SK-N-SH (cell line): ENCODE results near the gene SELENOH. TPM values are rescaled to one million over a fixed set of nuclear protein-coding genes. Genes with fewer than 3 reads are reported as not detected.

Experiments
- CTCF ChIA-PET: fragments of 300-600, 350-600 bp; formaldehyde crosslinking; extraction: SDS; loops from one replicate; lab custom pipeline; 2021; lab: Yijun Ruan, JAX
- POLR2A ChIA-PET: fragments of 350-600 bp; sonication (Branson Sonifier 250); formaldehyde crosslinking; extraction: SDS; loops from one replicate; lab custom pipeline; 2020; ENCODE audit warnings: antibody characterized with exemption, inconsistent platforms; lab: Yijun Ruan, JAX
- DNase-seq: peaks from one replicate; pipeline ENCODE4 v3.0.0; 2012
- H2AFZ ChIP-seq: fragments of 200-600 bp; sonication (generic); 2 replicates; pipeline ENCODE4 v1.8.1; 2016; ENCODE audit warnings: antibody characterized with exemption, mild to moderate bottlenecking, low read depth
- H3F3A ChIP-seq: fragments of 200-600 bp; sonication (generic); replicated peaks from 2 replicates; pipeline ENCODE3; 2016; ENCODE audit warnings: antibody characterized with exemption, mild to moderate bottlenecking; ENCODE audit not compliant: insufficient read depth
- H3K27ac ChIP-seq, 2 experiments: fragments of 200-500 bp in 1 of 2; fragments of 200-600 bp in 1 of 2; sonication (Bioruptor generic) in 1 of 2; sonication (generic), shearing (Covaris generic) in 1 of 2; 2 replicates each; pipeline versions ENCODE4 v1.5.1 to v1.6.1; 2014 to 2016; ENCODE audit warnings: low read depth in 2 of 2, inconsistent platforms in 1 of 2, low read length in 1 of 2, mild to moderate bottlenecking in 1 of 2, mixed read lengths in 1 of 2
- H3K27me3 ChIP-seq: fragments of 200-600 bp; sonication (generic), shearing (Covaris generic); 2 replicates; pipeline ENCODE4 v1.6.1; 2016; ENCODE audit warnings: mixed run types; ENCODE audit not compliant: insufficient read depth
- H3K36me3 ChIP-seq, 2 experiments: fragments of 200-500 bp in 1 of 2; fragments of 200-600 bp in 1 of 2; sonication (Bioruptor generic) in 1 of 2; sonication (generic) in 1 of 2; replicated peaks in 1 of 2; 2 replicates each; pipeline versions ENCODE3 to v1.5.1; 2014 to 2016; ENCODE audit warnings: low read length in 1 of 2, mild to moderate bottlenecking in 1 of 2; ENCODE audit not compliant: insufficient read depth in 2 of 2, control insufficient read depth in 1 of 2
- H3K4me1 ChIP-seq, 2 experiments: fragments of 200-500 bp in 1 of 2; fragments of 200-600 bp in 1 of 2; sonication (Bioruptor generic) in 1 of 2; sonication (generic), shearing (Covaris generic) in 1 of 2; 2 replicates each; pipeline versions ENCODE4 v1.5.1 to v1.6.1; 2014 to 2016; ENCODE audit warnings: low read depth in 1 of 2, low read length in 1 of 2, mixed run types in 1 of 2; ENCODE audit not compliant: insufficient read depth in 2 of 2, control insufficient read depth in 1 of 2
- H3K4me2 ChIP-seq: fragments of 200-600 bp; sonication (generic), shearing (Covaris generic); 2 replicates; pipeline ENCODE4 v1.6.1; 2017; ENCODE audit warnings: mixed run types
- H3K4me3 ChIP-seq, 2 experiments: fragments of 200-500 bp in 1 of 2; fragments of 200-600 bp in 1 of 2; sonication (Bioruptor generic) in 1 of 2; sonication (generic), shearing (Covaris generic) in 1 of 2; 2 replicates each; pipeline versions ENCODE4 v1.5.1 to v1.8.1; 2014 to 2016; ENCODE audit warnings: low read depth in 2 of 2, inconsistent platforms in 1 of 2, low read length in 1 of 2, mild to moderate bottlenecking in 1 of 2, mixed read lengths in 1 of 2, moderate library complexity in 1 of 2
- H3K79me2 ChIP-seq: fragments of 200-600 bp; sonication (generic); 2 replicates; pipeline ENCODE4 v1.8.1; 2017; ENCODE audit warnings: mild to moderate bottlenecking; ENCODE audit not compliant: insufficient read depth
- H3K9ac ChIP-seq: fragments of 200-600 bp; sonication (generic); 2 replicates; pipeline ENCODE4 v1.6.1; 2017; ENCODE audit warnings: mixed run types
- H3K9me2 ChIP-seq: fragments of 200-600 bp; sonication (generic); 2 replicates; pipeline ENCODE4 v1.6.1; 2017; ENCODE audit warnings: mixed run types
- H3K9me3 ChIP-seq: fragments of 200-600 bp; sonication (generic); 2 replicates; pipeline ENCODE4 v1.6.1; 2017; ENCODE audit warnings: mixed run types, mild to moderate bottlenecking, moderate library complexity
- H4K20me1 ChIP-seq: fragments of 200-600 bp; sonication (generic); 2 replicates; pipeline ENCODE4 v1.6.1; 2017; ENCODE audit warnings: mild to moderate bottlenecking, mixed run types; ENCODE audit not compliant: insufficient read depth
- ELF1 ChIP-seq: IDR thresholded peaks from 2 replicates; pipeline ENCODE4 v1.4.0; 2012
- EZH2phosphoT487 ChIP-seq: fragments of 200-600 bp; sonication (generic); IDR thresholded peaks from 2 replicates; pipeline ENCODE4 v1.6.1; 2017; ENCODE audit warnings: low read depth, mixed run types, mild to moderate bottlenecking, antibody characterized with exemption, moderate library complexity, borderline replicate concordance
- FOSL2 ChIP-seq: IDR thresholded peaks from 2 replicates; pipeline ENCODE4 v1.4.0; 2012; ENCODE audit warnings: low read depth, mild to moderate bottlenecking, moderate library complexity, borderline replicate concordance
- FOXM1 ChIP-seq: IDR thresholded peaks from 2 replicates; pipeline ENCODE4 v1.4.0; 2012; ENCODE audit warnings: low read depth, mild to moderate bottlenecking
- GABPA ChIP-seq: IDR thresholded peaks from 2 replicates; pipeline ENCODE4 v1.4.0; 2012; ENCODE audit warnings: low read depth, mild to moderate bottlenecking
- GATA2 ChIP-seq: sonication (generic); formaldehyde crosslinking; IDR thresholded peaks from 2 replicates; pipeline ENCODE4 v1.5.0; 2020; ENCODE audit warnings: mild to moderate bottlenecking, missing genetic modification reagents
- IRF3 ChIP-seq: fragments of 150-350 bp; IDR thresholded peaks from 2 replicates; pipeline ENCODE4 v1.6.1; 2016; ENCODE audit warnings: mild to moderate bottlenecking, low read depth, low read length
- MAX ChIP-seq: IDR thresholded peaks from 2 replicates; pipeline ENCODE4 v1.4.0; 2012; ENCODE audit warnings: low read depth
- MEF2A ChIP-seq: IDR thresholded peaks from 2 replicates; pipeline ENCODE4 v1.4.0; 2012; ENCODE audit warnings: low read depth, borderline replicate concordance
- NFIC ChIP-seq: IDR thresholded peaks from 2 replicates; pipeline ENCODE4 v1.4.0; 2012; ENCODE audit warnings: borderline replicate concordance
- RCOR1 ChIP-seq: fragments of 150-350 bp; IDR thresholded peaks from 2 replicates; pipeline ENCODE4 v1.6.1; 2017; ENCODE audit warnings: antibody characterized with exemption, low read length
- REST ChIP-seq: IDR thresholded peaks from 2 replicates; pipeline ENCODE4 v1.6.1; 2012; ENCODE audit warnings: mild to moderate bottlenecking, low read depth, low read length, moderate library complexity
- SMC3 ChIP-seq: IDR thresholded peaks from 2 replicates; pipeline ENCODE4 v1.6.1; 2012; ENCODE audit warnings: low read depth, low read length, improper control_type of control experiment
- TEAD4 ChIP-seq: IDR thresholded peaks from 2 replicates; pipeline ENCODE4 v1.4.0; 2012; ENCODE audit warnings: mild to moderate bottlenecking, borderline replicate concordance; ENCODE audit not compliant: insufficient read depth
- USF2 ChIP-seq: fragments of 150-350 bp; IDR thresholded peaks from 2 replicates; pipeline ENCODE4 v1.6.1; 2017; ENCODE audit warnings: antibody characterized with exemption, low read length, low read depth, borderline replicate concordance
- WGBS: methylation state at CpG from one replicate; pipeline ENCODE4 v1.1.6; 2017; ENCODE audit warnings: low lambda C conversion rate; 5-methylcytosine and 5-hydroxymethylcytosine counted together
- polyA plus RNA-seq, 3 experiments: library from polyadenylated mRNA; depleted of rRNA; stranded (reverse); fragments of >200 nt; gene quantifications; 2 replicates each; pipeline ENCODE4 v1.2.3, GENCODE V29; 2012

SELENOH gene
- polyA plus RNA-seq, 1 of the 3 experiments (the other 2 are of a cell fraction) = 333 TPM

GRCh38 chr11:57728829-57729228, 12.5 kb upstream of the SELENOH start:
- no peak for DNase-seq
- H3K36me3 ChIP-seq = peaks cover 5 to 6% of the 10 kb centered on the region in 2 experiments
- no peak overlapping the region for H2AFZ ChIP-seq
- ChIA-PET POLR2A (no interaction called here), CTCF (interaction anchor here (1.5 kb wide), 1 partner anchor 72 kb away, joined by 5 read pairs; no protein-coding TSS in a partner anchor)
- H3K27ac ChIP-seq = no peak overlapping the region
- no peak for TF ChIP-seq MEF2A
- no peak for TF ChIP-seq RCOR1
- TF ChIP-seq MAX = no peak
- no peak for TF ChIP-seq FOSL2
- no peak for TF ChIP-seq IRF3
- TF ChIP-seq FOXM1 = no peak
- 0 out of 2 replicates have a peak, but pooled peaks cover 5% of the 10 kb centered on the region for H4K20me1 ChIP-seq
- no peak overlapping the region for H3K9ac ChIP-seq
- H3K4me3 ChIP-seq = no peak overlapping the region
- no peaks in the 10 kb centered on the region for H3K4me1 ChIP-seq
- 83% methylated on average over 7 of the region's 7 CpGs for WGBS
- H3F3A ChIP-seq = peaks cover 6% of the 10 kb centered on the region
- H3K27me3 ChIP-seq = no peaks in the 10 kb centered on the region
- H3K9me2 ChIP-seq = no peaks in the 10 kb centered on the region
- no peak overlapping the region for H3K4me2 ChIP-seq
- no peaks in the 10 kb centered on the region for H3K9me3 ChIP-seq
- peaks cover 95% of the 10 kb centered on the region for H3K79me2 ChIP-seq

GRCh38 chr11:57729479-57729878, 11.8 kb upstream of the SELENOH start:
- Histone ChIP-seq H3K9ac (no peak overlapping the region), H3K36me3 (peaks cover 4 to 5% of the 10 kb centered on the region in 2 experiments), H3K4me2 (no peak overlapping the region), H3K4me3 (no peak overlapping the region), H3K9me3 (no peaks in the 10 kb centered on the region), H2AFZ (no peak overlapping the region), H3K4me1 (no peaks in the 10 kb centered on the region), H4K20me1 (0 out of 2 replicates have a peak, but pooled peaks cover 5% of the 10 kb centered on the region), H3K9me2 (no peaks in the 10 kb centered on the region), H3K27me3 (no peaks in the 10 kb centered on the region), H3K27ac (no peak overlapping the region), H3F3A (peaks cover 6% of the 10 kb centered on the region), H3K79me2 (peaks cover 95% of the 10 kb centered on the region)
- no peak for DNase-seq
- ChIA-PET POLR2A (interaction anchor here (1.0 kb wide), 1 partner anchor 12 kb away, joined by 5 read pairs; the partner anchor contains the start of gene SELENOH), CTCF (interaction anchor here (1.0 kb wide), 1 partner anchor 19 kb away, joined by 3 read pairs; no protein-coding TSS in a partner anchor)
- 97% methylated on average over 7 of the region's 7 CpGs for WGBS
- TF ChIP-seq SMC3 (no peak), EZH2phosphoT487 (no peak), MEF2A (no peak), ELF1 (no peak), RCOR1 (no peak), MAX (no peak), GABPA (no peak), USF2 (no peak), NFIC (no peak), TEAD4 (no peak), REST (no peak), GATA2 (CRISPR knock-in tag) (no peak)
